Heart left ventricle (tissue), 13 donors: Measurements from ENCODE around the gene UMODL1.
"Not testable (repeated sequence)": the region's sequence is repeated elsewhere in the genome, so short reads cannot be mapped to it uniquely, and the experiment has no call there.

Source experiments
- POLR2A ChIP-seq, 2 donors: fragments of 450-650 bp; IDR thresholded peaks; one replicate each; pipeline ENCODE4 v1.6.1; 2017; ENCODE audit warnings: antibody characterized with exemption in 2 of 2, mild to moderate bottlenecking in 2 of 2, moderate library complexity in 2 of 2
- TF ChIP-seq, protein P1 (sequence below), 12 donors: fragments of 200-600 bp; sonication (generic) in 4 of 12; IDR thresholded peaks; one replicate each; pipeline versions ENCODE4 v1.5.0 to v1.8.0; 2018 to 2022; ENCODE audit warnings: antibody characterized with exemption in 12 of 12, mild to moderate bottlenecking in 5 of 12
- donor health status: ischemic (EF 13 %, LVEDD 7.1; RV severe dilation, severe dysfunction).
- donor health status: DM: no; HTN: yes; CAD: no.
- donor health status: DM: no; HTN: no; CAD: no.
- donor health status: ischemic (EF 25% LVEDD 6.9; RV normal size, moderate dysfunction).
- donor health status: ischemic (EF 25% LVEDD 5.7; RV mildly dilated, moderate dysfunction).
- donor health status: ischemic (EF 35%, LVEDD 5.7; RV mildly dilated, moderate dysfunction).
- donor health status: nonischemic (EF 11% LVEDD 7.7; RV severe dilation, severe dysfunction).
- donor health status: DM: yes; HTN: yes; CAD: no.
- donor health status: PGD.
- donor health status: ischemic (EF 29% LVEDD 5.4; RV normal size, mild dysfunction).
- donor health status: nonischemic (EF 23%, LVEDD 6.1; RV moderate dilation, normal function).

DNA sequence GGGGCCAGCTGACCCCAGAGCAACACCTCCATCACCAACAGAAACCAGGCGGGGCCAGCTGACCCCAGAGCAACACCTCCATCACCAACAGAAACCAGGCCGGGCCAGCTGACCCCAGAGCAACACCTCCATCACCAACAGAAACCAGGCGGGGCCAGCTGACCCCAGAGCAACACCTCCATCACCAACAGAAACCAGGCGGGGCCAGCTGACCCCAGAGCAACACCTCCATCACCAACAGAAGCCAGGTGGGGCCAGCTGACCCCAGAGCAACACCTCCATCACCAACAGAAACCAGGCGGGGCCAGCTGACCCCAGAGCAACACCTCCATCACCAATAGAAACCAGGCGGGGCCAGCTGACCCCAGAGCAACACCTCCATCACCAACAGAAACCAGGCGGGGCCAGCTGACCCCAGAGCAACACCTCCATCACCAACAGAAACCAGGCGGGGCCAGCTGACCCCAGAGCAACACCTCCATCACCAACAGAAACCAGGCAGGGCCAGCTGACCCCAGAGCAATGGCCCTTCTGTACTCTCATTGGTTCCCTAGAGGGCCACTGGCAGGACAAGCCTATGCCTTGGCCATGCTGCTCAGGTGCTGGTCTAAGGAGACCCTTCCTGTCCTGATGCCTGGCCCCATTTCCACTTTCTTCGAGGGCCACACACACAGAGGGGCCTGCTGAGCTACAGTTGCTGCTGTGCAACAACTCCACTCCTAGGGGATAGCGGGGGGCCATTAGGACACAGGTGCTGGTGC lies 7.3 kb downstream of the UMODL1 start:
- TF ChIP-seq, protein P1, sequence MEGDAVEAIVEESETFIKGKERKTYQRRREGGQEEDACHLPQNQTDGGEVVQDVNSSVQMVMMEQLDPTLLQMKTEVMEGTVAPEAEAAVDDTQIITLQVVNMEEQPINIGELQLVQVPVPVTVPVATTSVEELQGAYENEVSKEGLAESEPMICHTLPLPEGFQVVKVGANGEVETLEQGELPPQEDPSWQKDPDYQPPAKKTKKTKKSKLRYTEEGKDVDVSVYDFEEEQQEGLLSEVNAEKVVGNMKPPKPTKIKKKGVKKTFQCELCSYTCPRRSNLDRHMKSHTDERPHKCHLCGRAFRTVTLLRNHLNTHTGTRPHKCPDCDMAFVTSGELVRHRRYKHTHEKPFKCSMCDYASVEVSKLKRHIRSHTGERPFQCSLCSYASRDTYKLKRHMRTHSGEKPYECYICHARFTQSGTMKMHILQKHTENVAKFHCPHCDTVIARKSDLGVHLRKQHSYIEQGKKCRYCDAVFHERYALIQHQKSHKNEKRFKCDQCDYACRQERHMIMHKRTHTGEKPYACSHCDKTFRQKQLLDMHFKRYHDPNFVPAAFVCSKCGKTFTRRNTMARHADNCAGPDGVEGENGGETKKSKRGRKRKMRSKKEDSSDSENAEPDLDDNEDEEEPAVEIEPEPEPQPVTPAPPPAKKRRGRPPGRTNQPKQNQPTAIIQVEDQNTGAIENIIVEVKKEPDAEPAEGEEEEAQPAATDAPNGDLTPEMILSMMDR (IDR thresholded peaks at IDR 0.05) = not testable (repeated sequence)
- not testable (repeated sequence) for TF ChIP-seq POLR2A (IDR thresholded peaks at IDR 0.05)
